Thyroid gland (tissue), 4 donors: ENCODE measurements around the gene MIB2.

Source experiments
- POLR2A ChIP-seq, 2 donors: fragments of 450-650 bp; IDR thresholded peaks; one replicate each; pipeline ENCODE4 v1.6.1; 2017; ENCODE audit warnings: antibody characterized with exemption in 2 of 2, mild to moderate bottlenecking in 2 of 2, moderate library complexity in 1 of 2
- TF ChIP-seq, protein P1 (sequence below), 6 experiments: fragments of 200-600 bp in 3 of 6; fragments of 450-650 bp in 3 of 6; sonication (generic) in 3 of 6; IDR thresholded peaks; one replicate each; pipeline ENCODE4 v1.5.1; 2016 to 2019; ENCODE audit warnings: antibody characterized with exemption in 6 of 6, mild to moderate bottlenecking in 2 of 6, inconsistent platforms in 1 of 6, moderate library complexity in 1 of 6

DNA sequence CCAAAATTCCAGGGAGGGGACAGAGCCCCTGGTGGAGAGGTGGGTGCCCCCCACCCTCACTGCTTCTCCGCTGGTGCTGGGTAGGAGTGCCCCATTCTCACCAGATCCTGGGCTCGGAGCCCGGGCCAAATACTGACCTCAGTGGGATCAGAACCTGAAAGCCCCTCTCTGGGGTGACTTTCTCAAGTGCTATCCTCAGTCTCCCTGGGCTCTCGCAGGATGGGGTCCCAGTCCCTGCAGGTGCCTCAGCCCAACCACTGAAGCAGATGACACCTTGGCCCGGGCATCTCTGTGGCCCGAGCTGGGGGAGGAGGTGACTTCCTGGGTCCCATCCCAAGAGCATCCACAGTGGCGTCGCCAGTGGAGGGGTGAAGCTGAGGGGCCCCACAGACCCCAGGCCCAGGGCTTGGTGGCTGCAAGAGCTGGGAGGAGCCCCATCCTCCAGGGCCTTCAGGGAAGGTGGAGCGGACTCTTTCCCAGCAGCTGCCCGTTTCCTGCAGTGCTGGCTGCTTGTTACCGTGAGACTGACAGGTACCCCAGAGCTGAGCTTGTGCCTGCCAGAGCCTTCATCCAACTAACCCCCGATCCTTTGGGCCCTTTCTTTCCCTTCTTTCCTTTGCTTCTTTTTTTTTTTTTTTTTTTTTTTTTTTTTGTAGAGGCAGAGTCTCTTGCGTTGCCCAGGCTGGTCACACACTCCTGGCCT is 11.5 kb upstream of the MIB2 start:
- TF ChIP-seq, protein P1, sequence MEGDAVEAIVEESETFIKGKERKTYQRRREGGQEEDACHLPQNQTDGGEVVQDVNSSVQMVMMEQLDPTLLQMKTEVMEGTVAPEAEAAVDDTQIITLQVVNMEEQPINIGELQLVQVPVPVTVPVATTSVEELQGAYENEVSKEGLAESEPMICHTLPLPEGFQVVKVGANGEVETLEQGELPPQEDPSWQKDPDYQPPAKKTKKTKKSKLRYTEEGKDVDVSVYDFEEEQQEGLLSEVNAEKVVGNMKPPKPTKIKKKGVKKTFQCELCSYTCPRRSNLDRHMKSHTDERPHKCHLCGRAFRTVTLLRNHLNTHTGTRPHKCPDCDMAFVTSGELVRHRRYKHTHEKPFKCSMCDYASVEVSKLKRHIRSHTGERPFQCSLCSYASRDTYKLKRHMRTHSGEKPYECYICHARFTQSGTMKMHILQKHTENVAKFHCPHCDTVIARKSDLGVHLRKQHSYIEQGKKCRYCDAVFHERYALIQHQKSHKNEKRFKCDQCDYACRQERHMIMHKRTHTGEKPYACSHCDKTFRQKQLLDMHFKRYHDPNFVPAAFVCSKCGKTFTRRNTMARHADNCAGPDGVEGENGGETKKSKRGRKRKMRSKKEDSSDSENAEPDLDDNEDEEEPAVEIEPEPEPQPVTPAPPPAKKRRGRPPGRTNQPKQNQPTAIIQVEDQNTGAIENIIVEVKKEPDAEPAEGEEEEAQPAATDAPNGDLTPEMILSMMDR (IDR thresholded peaks at IDR 0.05), result no peak
- TF ChIP-seq POLR2A (IDR thresholded peaks at IDR 0.05), result no peak
